VCaP (cell line): Measurements from ENCODE around the gene TAP2.
A peak's percentile ranks its signal among the peaks of the same experiment; 100 is the strongest.

Experiments
- H3K27ac ChIP-seq: fragments of 450-650 bp; 2 replicates; pipeline ENCODE4 v1.5.1; 2017
- TF ChIP-seq, protein P1 (sequence below): fragments of 450-650 bp; conservative IDR thresholded peaks from 2 replicates; pipeline ENCODE4 v1.5.1; 2017; ENCODE audit warnings: mild to moderate bottlenecking, moderate library complexity

Gene TAP2

DNA sequence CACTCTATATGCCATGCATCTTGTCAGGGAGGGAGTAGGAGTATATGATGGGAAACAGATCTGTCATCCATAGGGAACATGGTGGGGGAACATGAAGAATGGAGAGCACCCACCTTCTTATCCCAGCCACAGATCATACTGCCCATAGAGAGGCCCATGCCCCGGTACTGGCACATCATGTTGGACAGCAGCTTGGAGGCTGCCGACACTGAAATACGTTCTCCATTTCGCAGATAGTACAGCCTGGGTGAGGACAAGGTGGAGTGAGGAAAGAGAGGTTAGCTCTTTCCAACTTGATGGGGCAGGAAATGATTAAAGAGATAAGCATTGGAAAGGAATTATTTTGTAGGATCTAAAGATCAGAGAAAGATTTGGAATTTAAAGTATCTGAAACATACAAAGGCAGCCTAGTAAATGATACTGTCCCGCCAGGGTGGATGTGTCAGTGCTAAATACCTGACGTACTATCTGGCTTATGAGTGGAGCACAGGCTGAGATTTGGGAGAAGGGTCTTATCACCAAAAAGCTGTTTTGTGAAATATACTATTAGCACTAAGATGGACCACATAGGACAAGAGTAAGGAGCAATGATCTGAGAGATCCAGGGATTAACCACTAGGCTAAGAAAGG lies 3.6 kb upstream of the TAP2 start:
- TF ChIP-seq, protein P1, sequence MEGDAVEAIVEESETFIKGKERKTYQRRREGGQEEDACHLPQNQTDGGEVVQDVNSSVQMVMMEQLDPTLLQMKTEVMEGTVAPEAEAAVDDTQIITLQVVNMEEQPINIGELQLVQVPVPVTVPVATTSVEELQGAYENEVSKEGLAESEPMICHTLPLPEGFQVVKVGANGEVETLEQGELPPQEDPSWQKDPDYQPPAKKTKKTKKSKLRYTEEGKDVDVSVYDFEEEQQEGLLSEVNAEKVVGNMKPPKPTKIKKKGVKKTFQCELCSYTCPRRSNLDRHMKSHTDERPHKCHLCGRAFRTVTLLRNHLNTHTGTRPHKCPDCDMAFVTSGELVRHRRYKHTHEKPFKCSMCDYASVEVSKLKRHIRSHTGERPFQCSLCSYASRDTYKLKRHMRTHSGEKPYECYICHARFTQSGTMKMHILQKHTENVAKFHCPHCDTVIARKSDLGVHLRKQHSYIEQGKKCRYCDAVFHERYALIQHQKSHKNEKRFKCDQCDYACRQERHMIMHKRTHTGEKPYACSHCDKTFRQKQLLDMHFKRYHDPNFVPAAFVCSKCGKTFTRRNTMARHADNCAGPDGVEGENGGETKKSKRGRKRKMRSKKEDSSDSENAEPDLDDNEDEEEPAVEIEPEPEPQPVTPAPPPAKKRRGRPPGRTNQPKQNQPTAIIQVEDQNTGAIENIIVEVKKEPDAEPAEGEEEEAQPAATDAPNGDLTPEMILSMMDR = no peak
- H3K27ac ChIP-seq = no peak overlapping the region

DNA sequence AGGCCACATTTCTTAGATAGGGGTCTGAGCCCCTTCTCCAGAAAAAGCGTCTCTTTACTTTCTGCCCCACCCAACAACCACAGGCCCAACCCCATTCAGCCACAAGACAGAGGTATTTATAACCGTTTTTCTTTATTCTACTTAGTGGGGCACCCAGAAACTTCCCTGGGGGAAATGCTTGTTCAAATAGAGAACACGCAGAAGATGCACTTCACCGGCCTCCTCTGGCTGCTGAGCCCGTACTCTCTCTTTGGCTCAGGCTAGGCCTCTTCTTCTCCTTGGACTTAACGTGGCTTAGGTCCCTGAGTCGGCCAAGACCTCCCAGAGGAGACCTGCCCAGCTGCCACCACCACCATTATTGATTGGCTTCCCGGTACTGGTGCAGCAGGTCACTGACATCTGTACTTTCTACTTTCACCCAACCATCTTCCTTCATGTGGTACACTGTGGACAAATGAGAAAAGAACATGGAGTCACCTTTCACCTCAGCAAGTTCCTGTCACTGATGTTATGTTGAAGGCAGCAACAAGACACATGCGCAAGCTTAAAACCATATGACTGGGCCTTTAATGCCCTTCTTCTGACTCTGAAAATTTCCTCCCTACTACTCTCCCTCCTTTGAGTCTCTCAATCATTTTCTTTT lies 2.2 kb upstream of the TAP2 start:
- TF ChIP-seq, protein P1 = no peak
- H3K27ac ChIP-seq = no peak overlapping the region

DNA sequence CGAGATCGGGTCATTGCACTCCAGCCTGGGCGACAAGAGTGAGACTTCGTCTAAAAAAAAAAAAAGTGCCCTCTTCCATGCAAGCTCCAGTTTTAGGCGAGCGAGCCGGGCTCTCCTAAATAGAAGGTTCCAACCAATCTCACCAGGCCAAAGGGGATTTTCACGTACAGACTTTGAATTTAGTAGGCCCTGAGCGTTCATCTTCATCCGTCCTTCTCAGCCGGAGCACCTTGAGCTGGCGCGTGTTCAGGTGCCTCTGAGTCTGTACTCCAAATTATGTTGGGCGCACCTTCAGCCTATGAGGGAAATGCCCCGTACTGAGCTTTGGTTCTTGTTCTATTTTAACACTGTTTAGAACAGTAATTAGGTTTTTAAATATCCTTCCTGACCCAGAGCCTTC lies 817 bp upstream of the TAP2 start:
- TF ChIP-seq, protein P1 = no peak
- peak overlapping the region; percentile 87 for H3K27ac ChIP-seq

DNA sequence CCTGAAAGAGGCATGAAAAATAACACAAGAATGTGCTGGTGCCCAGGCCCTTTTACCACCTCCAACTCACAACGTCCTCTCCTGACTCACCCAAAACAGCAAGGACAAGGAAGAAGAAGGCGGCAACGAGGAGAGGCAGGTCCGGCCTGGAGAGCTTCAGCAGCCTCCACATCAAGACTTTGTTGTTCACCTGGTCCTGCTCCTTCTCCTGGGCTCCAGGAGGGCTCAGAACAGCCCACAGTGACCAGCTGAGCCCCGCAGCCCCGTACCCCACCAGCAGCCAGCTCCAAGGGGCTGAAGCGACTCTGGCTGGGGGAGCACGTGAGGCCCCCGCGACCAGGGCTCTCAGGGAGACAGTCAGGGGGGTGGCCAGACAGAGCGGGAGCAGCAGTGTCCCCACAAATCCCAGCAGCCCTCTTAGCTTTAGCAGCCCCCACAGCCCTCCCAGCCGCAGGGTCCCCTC lies 857 bp downstream of the TAP2 start:
- TF ChIP-seq, protein P1 = no peak

DNA sequence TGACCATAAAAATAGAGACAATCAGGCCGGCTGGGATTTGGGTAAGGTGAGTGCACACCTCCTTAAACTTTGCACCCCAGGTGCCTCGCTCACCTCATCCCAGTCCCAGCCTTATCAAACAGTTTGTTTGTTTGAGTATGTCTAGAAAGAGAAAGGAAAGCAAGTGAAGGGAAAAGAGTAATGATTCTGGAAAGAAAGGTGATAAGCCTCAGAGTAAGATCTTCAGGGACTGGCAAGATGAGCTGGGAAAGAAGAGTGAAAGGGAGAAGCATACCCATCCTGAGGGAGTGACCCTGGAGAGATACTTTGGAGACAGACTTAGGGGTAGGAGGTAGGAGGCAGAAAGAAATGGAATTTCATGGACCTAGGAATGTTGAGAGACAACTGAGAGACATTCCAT lies 1.7 kb downstream of the TAP2 start:
- no peak overlapping the region for H3K27ac ChIP-seq
- TF ChIP-seq, protein P1 = no peak

More for the DNA sequence above, 857 bp downstream of the TAP2 start:
- peak overlapping the region; percentile 87 for H3K27ac ChIP-seq

DNA sequence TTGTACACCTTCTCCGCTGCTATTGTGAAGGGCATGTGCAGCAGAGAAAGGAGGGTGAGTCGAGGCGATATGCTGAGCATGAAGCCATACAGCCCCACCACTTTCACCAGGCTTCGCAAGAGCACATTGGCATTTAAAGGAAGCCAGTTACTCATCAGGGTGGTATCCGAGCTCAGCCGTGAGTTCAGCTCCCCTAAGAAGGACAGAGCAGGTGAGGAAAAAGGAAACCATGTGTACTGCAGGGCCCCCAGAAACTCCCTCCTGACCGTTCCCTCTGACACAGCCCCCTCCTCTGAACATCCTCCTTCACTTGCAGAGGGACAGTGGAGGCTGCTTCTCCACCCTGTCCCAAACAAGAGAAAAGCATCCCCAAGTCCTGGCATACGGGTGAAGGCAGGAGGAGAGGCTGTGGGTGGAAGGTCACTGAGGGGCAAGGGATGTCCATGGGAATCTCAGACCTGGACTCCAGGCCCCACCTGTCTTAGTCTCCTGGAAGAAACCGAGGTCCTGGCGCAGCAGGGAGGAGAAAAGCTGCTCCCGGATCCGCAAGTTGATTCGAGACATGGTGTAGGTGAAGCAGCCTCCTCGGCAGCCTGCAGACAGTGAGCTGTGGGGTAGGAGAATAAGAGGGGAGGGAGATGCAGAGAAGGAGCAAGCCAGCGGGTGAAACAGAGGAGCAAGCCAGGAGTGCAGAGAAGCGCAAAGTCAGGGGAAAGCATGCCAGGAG lies 3.2 kb downstream of the TAP2 start:
- TF ChIP-seq, protein P1 = no peak
- H3K27ac ChIP-seq = no peak overlapping the region

DNA sequence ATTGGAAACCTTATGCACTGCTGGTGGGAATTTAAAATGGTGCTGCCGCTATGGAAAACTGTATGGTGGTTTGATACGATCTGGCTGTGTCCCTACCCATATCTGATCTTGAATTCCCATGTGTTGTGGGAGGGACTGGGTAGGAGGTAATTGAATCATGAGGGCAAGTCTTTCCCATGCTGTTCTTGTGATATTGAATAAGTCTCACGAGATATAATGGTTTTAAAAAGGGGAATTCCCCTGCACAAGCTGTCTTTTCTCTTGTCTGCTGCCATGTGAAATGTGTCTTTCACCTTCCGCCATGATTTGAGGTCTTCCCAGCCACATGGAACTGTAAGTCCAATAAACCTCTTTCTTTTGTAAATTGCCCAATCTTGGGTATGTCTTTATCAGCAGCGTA lies 4.9 kb downstream of the TAP2 start:
- TF ChIP-seq, protein P1 = no peak

More for the DNA sequence above, 4.9 kb downstream of the TAP2 start:
- H3K27ac ChIP-seq = no peak overlapping the region
